NCI-H524 (cell line): ENCODE measurements around the gene PDK2.
A peak's percentile ranks its signal among the peaks of the same experiment; 100 is the strongest.

Experiments used
- DNase-seq, 2 experiments: peaks; one replicate each; lab custom pipeline; 2025; lab: John Stamatoyannopoulos, UW

Gene PDK2

GRCh38 chr17:50094753-50095619 lies at the start of gene PDK2:
Gene PDK2, plus strand, starts transcription at chr17:50095351. Its CDS starts 85 bp downstream, at chr17:50095436.
- DNase-seq, result peak; percentile 87 to 98

GRCh38 chr17:50046179-50046578 lies 49.0 kb upstream of the PDK2 start:
- no peak for DNase-seq

- no peak for DNase-seq
Measured at GRCh38 chr17:50046667-50047066, 48.5 kb upstream of the PDK2 start.

- no peak for DNase-seq
Measured at GRCh38 chr17:50047083-50047482, 48.1 kb upstream of the PDK2 start.

- no peak for DNase-seq
Measured at GRCh38 chr17:50047488-50048126, 47.5 kb upstream of the PDK2 start.

GRCh38 chr17:50048146-50048720 lies 46.9 kb upstream of the PDK2 start:
- DNase-seq, result no peak

- DNase-seq, result no peak
Measured at GRCh38 chr17:50048988-50049387, 46.2 kb upstream of the PDK2 start.

GRCh38 chr17:50049636-50050035 lies 45.5 kb upstream of the PDK2 start:
- DNase-seq, result peak in 1 of 2 experiments; percentile 18

GRCh38 chr17:50050431-50051032 lies 44.6 kb upstream of the PDK2 start:
- no peak for DNase-seq

GRCh38 chr17:50051082-50051576 lies 44.0 kb upstream of the PDK2 start:
- no peak for DNase-seq

GRCh38 chr17:50051606-50052005 lies 43.5 kb upstream of the PDK2 start:
- DNase-seq, result no peak

GRCh38 chr17:50052241-50052796 lies 42.8 kb upstream of the PDK2 start:
- no peak for DNase-seq

GRCh38 chr17:50052822-50053653 lies 42.1 kb upstream of the PDK2 start:
- no peak for DNase-seq

- DNase-seq, result no peak
Measured at GRCh38 chr17:50053654-50053960, 41.5 kb upstream of the PDK2 start.

- DNase-seq, result peak in 1 of 2 experiments; percentile 26
Measured at GRCh38 chr17:50055055-50055425, 40.1 kb upstream of the PDK2 start.

GRCh38 chr17:50055426-50056216 lies 39.5 kb upstream of the PDK2 start, which contains the start of gene ITGA3:
Gene ITGA3, plus strand, starts transcription at chr17:50056110. Its CDS starts 330 bp downstream, at chr17:50056440.
- DNase-seq, result peak; percentile 85 to 91

GRCh38 chr17:50056217-50056960 lies 38.8 kb upstream of the PDK2 start:
- peak; percentile 58 to 83 for DNase-seq

- DNase-seq, result no peak
Measured at GRCh38 chr17:50056961-50057330, 38.2 kb upstream of the PDK2 start.

- DNase-seq, result no peak
Measured at GRCh38 chr17:50057521-50057991, 37.6 kb upstream of the PDK2 start.
